Right atrium auricular region (tissue), 2 donors: ENCODE results near the gene SEMA4C. TPM values are rescaled to one million over a fixed set of nuclear protein-coding genes. Genes with fewer than 3 reads are reported as not detected.

ENCODE experiments used
- DNase-seq: peaks from one replicate; pipeline ENCODE4 v3.0.0-alpha.2; 2019; ENCODE audit warnings: low spot score
- H3K27ac ChIP-seq, 2 donors: fragments of 200-600 bp; sonication (generic); 1 replicate in 1 of 2; 2 replicates in 1 of 2; pipeline ENCODE4 v1.5.1; 2016 to 2019
- H3K27me3 ChIP-seq, 2 donors: fragments of 200-600 bp; sonication (generic); one replicate each; pipeline versions ENCODE4 v1.5.1 to v1.6.0; 2017 to 2019
- H3K36me3 ChIP-seq: fragments of 200-600 bp; sonication (generic); one replicate; pipeline ENCODE4 v1.5.1; 2016
- H3K4me1 ChIP-seq, 2 donors: fragments of 200-600 bp; sonication (generic); one replicate each; pipeline versions ENCODE4 v1.5.1 to v1.6.0; 2017 to 2019
- H3K4me3 ChIP-seq, 2 donors: fragments of 200-600 bp; sonication (generic); 1 replicate in 1 of 2; 2 replicates in 1 of 2; pipeline ENCODE4 v1.5.1; 2017 to 2019; ENCODE audit warnings: mild to moderate bottlenecking in 1 of 2, moderate library complexity in 1 of 2
- H3K9me3 ChIP-seq, 2 donors: fragments of 200-600 bp; sonication (generic); one replicate each; pipeline ENCODE4 v1.5.1; 2019
- total RNA-seq, 2 donors: library from RNA; depleted of rRNA; stranded (reverse); fragments of >200 nt; gene quantifications; one replicate each; pipeline ENCODE4 v1.1.0, GENCODE V29; 2016
- TF ChIP-seq, protein P1 (sequence below), 2 donors: fragments of 200-600 bp; sonication (generic); IDR thresholded peaks; one replicate each; pipeline ENCODE4 v1.5.1; 2019; ENCODE audit warnings: antibody characterized with exemption in 2 of 2

Gene SEMA4C
- total RNA-seq, 2 donors from 2014 or later = 12.0 to 23.3 TPM

GRCh38 chr2:96900237-96900636 lies 30.4 kb upstream of the SEMA4C start:
- Histone ChIP-seq H3K36me3 (no peaks in the 10 kb centered on the region), H3K9me3 (no peaks in the 10 kb centered on the region), H3K4me1 (peaks cover 0 to 6% of the 10 kb centered on the region in 2 donors), H3K4me3 (no peak overlapping the region), H3K27ac (no peak overlapping the region), H3K27me3 (no peaks in the 10 kb centered on the region)
- DNase-seq = no peak
- TF ChIP-seq, protein P1, sequence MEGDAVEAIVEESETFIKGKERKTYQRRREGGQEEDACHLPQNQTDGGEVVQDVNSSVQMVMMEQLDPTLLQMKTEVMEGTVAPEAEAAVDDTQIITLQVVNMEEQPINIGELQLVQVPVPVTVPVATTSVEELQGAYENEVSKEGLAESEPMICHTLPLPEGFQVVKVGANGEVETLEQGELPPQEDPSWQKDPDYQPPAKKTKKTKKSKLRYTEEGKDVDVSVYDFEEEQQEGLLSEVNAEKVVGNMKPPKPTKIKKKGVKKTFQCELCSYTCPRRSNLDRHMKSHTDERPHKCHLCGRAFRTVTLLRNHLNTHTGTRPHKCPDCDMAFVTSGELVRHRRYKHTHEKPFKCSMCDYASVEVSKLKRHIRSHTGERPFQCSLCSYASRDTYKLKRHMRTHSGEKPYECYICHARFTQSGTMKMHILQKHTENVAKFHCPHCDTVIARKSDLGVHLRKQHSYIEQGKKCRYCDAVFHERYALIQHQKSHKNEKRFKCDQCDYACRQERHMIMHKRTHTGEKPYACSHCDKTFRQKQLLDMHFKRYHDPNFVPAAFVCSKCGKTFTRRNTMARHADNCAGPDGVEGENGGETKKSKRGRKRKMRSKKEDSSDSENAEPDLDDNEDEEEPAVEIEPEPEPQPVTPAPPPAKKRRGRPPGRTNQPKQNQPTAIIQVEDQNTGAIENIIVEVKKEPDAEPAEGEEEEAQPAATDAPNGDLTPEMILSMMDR (IDR thresholded peaks at IDR 0.05) = no peak

DNA sequence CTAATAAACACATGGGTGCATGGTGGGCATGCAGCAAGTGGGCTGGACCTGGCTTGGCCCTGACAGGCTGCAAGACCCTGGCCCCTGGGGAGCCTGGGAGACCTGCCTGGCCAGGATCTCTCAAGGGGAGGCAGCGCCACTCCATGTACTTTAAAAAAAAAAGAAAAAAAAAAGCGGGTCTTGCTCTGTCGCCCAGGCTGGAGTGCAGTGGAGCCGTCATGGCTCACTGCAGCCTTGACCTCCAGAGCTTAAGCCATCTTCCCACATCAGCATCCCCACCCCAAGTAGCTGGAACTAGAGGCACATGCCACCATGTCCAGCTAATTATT lies 29.5 kb upstream of the SEMA4C start:
- Histone ChIP-seq H3K4me3 (no peak overlapping the region), H3K27ac (no peak overlapping the region), H3K4me1 (peaks cover 0 to 8% of the 10 kb centered on the region in 2 donors), H3K27me3 (no peaks in the 10 kb centered on the region), H3K9me3 (no peaks in the 10 kb centered on the region), H3K36me3 (no peaks in the 10 kb centered on the region)
- no peak for DNase-seq
- TF ChIP-seq, protein P1 (IDR thresholded peaks at IDR 0.05) = no peak

- Histone ChIP-seq H3K9me3 (no peaks in the 10 kb centered on the region), H3K27ac (no peak overlapping the region), H3K4me3 (no peak overlapping the region), H3K36me3 (no peaks in the 10 kb centered on the region), H3K4me1 (peaks cover 0 to 8% of the 10 kb centered on the region in 2 donors), H3K27me3 (no peaks in the 10 kb centered on the region)
- DNase-seq = no peak
- TF ChIP-seq, protein P1 (IDR thresholded peaks at IDR 0.05) = no peak
Measured at GRCh38 chr2:96898641-96899412, 28.9 kb upstream of the SEMA4C start.

DNA sequence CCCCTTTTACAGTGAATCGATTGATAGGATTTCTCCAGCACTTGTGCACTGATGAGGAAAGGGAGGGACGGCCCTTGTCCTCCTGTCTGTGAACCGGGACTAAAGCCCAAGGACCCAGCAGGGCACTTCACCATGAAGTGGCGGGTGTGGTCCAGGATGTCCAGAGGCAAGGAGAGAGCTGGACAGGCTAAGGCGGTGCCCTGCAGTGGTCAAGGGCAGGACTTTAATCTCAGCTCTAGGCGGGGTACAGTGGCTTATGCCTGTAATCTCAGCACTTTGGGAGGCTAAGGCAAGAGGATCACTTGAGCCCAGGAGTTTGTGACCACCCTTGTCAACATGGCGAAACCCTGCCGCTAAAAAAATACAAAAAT lies 28.2 kb upstream of the SEMA4C start:
- H3K4me3 ChIP-seq = no peak overlapping the region
- DNase-seq = no peak
- no peak overlapping the region for H3K27ac ChIP-seq
- peaks cover 0 to 8% of the 10 kb centered on the region in 2 donors for H3K4me1 ChIP-seq
- TF ChIP-seq, protein P1 (IDR thresholded peaks at IDR 0.05) = no peak
- H3K36me3 ChIP-seq = no peaks in the 10 kb centered on the region
- no peaks in the 10 kb centered on the region for H3K9me3 ChIP-seq
- H3K27me3 ChIP-seq = no peaks in the 10 kb centered on the region

DNA sequence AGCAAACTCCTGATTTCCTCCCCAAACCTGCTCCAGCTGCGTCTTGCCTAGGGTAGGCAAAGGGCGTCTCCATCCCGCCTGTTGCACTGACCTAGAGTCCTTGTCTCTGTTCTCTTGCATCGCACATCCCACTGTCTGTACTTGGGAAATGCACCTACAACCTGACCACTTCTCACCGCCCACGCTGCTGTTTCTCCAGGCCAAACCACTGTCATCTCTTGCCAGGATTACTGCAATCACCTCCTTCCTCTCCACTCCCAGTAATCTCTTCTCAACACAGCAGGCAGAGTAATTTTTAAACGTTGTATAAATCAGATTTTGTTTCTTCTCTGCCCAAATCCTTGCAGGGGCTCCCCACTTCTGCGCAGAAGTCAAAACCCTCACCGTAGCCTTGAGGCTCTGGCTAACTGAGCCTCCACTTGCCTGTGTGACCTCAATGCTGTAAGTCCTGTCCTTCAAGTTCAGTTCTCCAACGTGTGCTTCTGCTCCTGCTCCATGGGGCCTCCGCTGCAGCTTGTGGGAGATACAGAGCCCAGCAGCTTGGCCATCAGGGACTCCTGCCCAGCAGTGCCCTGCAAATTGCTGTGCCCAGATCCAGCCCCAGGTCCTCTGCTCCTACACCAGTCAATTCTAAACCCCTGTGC lies 27.7 kb upstream of the SEMA4C start:
- H3K9me3 ChIP-seq = no peaks in the 10 kb centered on the region
- H3K4me3 ChIP-seq = no peak overlapping the region
- H3K4me1 ChIP-seq = peaks cover 0 to 8% of the 10 kb centered on the region in 2 donors
- TF ChIP-seq, protein P1 (IDR thresholded peaks at IDR 0.05) = no peak
- H3K27me3 ChIP-seq = no peaks in the 10 kb centered on the region
- no peak overlapping the region for H3K27ac ChIP-seq
- no peak for DNase-seq
- no peaks in the 10 kb centered on the region for H3K36me3 ChIP-seq
